Endothelial cell of hepatic sinusoid (primary cell): Measurements from ENCODE around the gene PRMT7.

Experiments used
- in situ Hi-C: cut with HindIII; loops from 2 replicates; pipeline ENCODE4 v1.10.0; 2017; ENCODE audit warnings: low sequenced_read_pairs

Gene PRMT7

GRCh38 chr16:68361485-68361884, 50.7 kb downstream of the PRMT7 start:
- in situ Hi-C loops = loop anchor here (5.0 kb wide), 1 partner anchor 61 kb away; no protein-coding TSS in a partner anchor

GRCh38 chr16:68362262-68362913, 51.6 kb downstream of the PRMT7 start:
- in situ Hi-C loops = loop anchor here (5.0 kb wide), 1 partner anchor 60 kb away; no protein-coding TSS in a partner anchor

- in situ Hi-C loops = loop anchor here (5.0 kb wide), 1 partner anchor 59 kb away; no protein-coding TSS in a partner anchor
Observed at GRCh38 chr16:68362947-68363657, 52.3 kb downstream of the PRMT7 start.

- in situ Hi-C loops = loop anchor here (5.0 kb wide), 1 partner anchor 58 kb away; no protein-coding TSS in a partner anchor
Observed at GRCh38 chr16:68363658-68364521, 53.1 kb downstream of the PRMT7 start.

GRCh38 chr16:68364561-68364998, 53.8 kb downstream of the PRMT7 start:
- in situ Hi-C loops = loop anchor here (5.0 kb wide), 1 partner anchor 58 kb away; no protein-coding TSS in a partner anchor

- in situ Hi-C loops = no loop called here
Observed at GRCh38 chr16:68365167-68365817, 54.5 kb downstream of the PRMT7 start.

GRCh38 chr16:68366062-68366461, 55.2 kb downstream of the PRMT7 start:
- in situ Hi-C loops = no loop called here

- in situ Hi-C loops = no loop called here
Observed at GRCh38 chr16:68367030-68367429, 56.2 kb downstream of the PRMT7 start.

GRCh38 chr16:68367440-68367839, 56.6 kb downstream of the PRMT7 start:
- in situ Hi-C loops = no loop called here

- in situ Hi-C loops = no loop called here
Observed at GRCh38 chr16:68367891-68368290, 57.1 kb downstream of the PRMT7 start.

GRCh38 chr16:68368301-68368888, 57.6 kb downstream of the PRMT7 start:
- in situ Hi-C loops = no loop called here

- in situ Hi-C loops = no loop called here
Observed at GRCh38 chr16:68369168-68369567, 58.3 kb downstream of the PRMT7 start.

GRCh38 chr16:68369697-68370580, 59.1 kb downstream of the PRMT7 start:
- in situ Hi-C loops = no loop called here

GRCh38 chr16:68370581-68371275, 59.9 kb downstream of the PRMT7 start:
- in situ Hi-C loops = no loop called here

- in situ Hi-C loops = no loop called here
Observed at GRCh38 chr16:68371276-68371651, 60.4 kb downstream of the PRMT7 start.

GRCh38 chr16:68371706-68372380, 61.0 kb downstream of the PRMT7 start:
- in situ Hi-C loops = no loop called here

- in situ Hi-C loops = no loop called here
Observed at GRCh38 chr16:68372381-68372720, 61.5 kb downstream of the PRMT7 start.

GRCh38 chr16:68372806-68373205, 62.0 kb downstream of the PRMT7 start:
- in situ Hi-C loops = no loop called here
